ENCODE results near the gene IFNAR1. TPM values are rescaled to one million over a fixed set of nuclear protein-coding genes. Genes with fewer than 3 reads are reported as not detected.
A peak's percentile ranks its signal among the peaks of the same experiment; 100 is the strongest.

Gene IFNAR1
- polyA plus RNA-seq, 5 donors = 24.3 to 35.1 (median 34.6) TPM

GRCh38 chr21:33396951-33397350, 72.2 kb downstream of the IFNAR1 start:
- no peak for DNase-seq

- DNase-seq = no peak
Observed at GRCh38 chr21:33397717-33398116, 72.9 kb downstream of the IFNAR1 start.

- DNase-seq = no peak
Observed at GRCh38 chr21:33398361-33398760, 73.6 kb downstream of the IFNAR1 start.

GRCh38 chr21:33401630-33401992, 76.8 kb downstream of the IFNAR1 start:
- DNase-seq = no peak

GRCh38 chr21:33402001-33402979, 77.5 kb downstream of the IFNAR1 start:
- DNase-seq = peak; percentile 62 to 67

- DNase-seq = no peak
Observed at GRCh38 chr21:33403128-33403785, 78.5 kb downstream of the IFNAR1 start, which contains the start of gene IFNGR2. Gene IFNGR2 (plus strand): TSS chr21:33403413. CDS start chr21:33403544, 131 bp downstream.

- DNase-seq = no peak
Observed at GRCh38 chr21:33403786-33404585, 79.2 kb downstream of the IFNAR1 start.

- no peak for DNase-seq
Observed at GRCh38 chr21:33406493-33406892, 81.7 kb downstream of the IFNAR1 start.

Other genes starting within 250 kb of the IFNAR1 start
- 10 to 100 TPM; 15.0 to 27.4 (median 22.0) TPM for gene IFNAR2, start 95.0 kb upstream of the IFNAR1 start, polyA plus RNA-seq (ENCODE audit: insufficient read depth in 1 of 5, insufficient read length in 5 of 5, low replicate concordance in 1 of 5)
- 10 to 100 TPM; 24.0 to 30.2 (median 29.8) TPM for gene IL10RB, start 58.6 kb upstream of the IFNAR1 start, polyA plus RNA-seq (ENCODE audit: insufficient read depth in 1 of 5, insufficient read length in 5 of 5, low replicate concordance in 1 of 5)
- gene IFNGR2, start 78.4 kb downstream of the IFNAR1 start, polyA plus RNA-seq (ENCODE audit: insufficient read depth in 1 of 5, insufficient read length in 5 of 5, low replicate concordance in 1 of 5) = 10 to 100 TPM; 69.5 to 83.6 (median 75.5) TPM
- gene TMEM50B, start 155.0 kb downstream of the IFNAR1 start, polyA plus RNA-seq (ENCODE audit: insufficient read depth in 1 of 5, insufficient read length in 5 of 5, low replicate concordance in 1 of 5) = 10 to 100 TPM; 52.8 to 96.0 (median 56.1) TPM
- 1 to 10 TPM; 3.0 to 4.6 (median 3.4) TPM for gene DNAJC28, start 166.7 kb downstream of the IFNAR1 start, polyA plus RNA-seq (ENCODE audit: insufficient read depth in 1 of 5, insufficient read length in 5 of 5, low replicate concordance in 1 of 5)
- gene GART, start 217.1 kb downstream of the IFNAR1 start, polyA plus RNA-seq (ENCODE audit: insufficient read depth in 1 of 5, insufficient read length in 5 of 5, low replicate concordance in 1 of 5) = 10 to 100 TPM; 66.2 to 93.3 (median 77.4) TPM
- 100 to 1,000 TPM; 299 to 439 (median 420) TPM for gene SON, start 218.1 kb downstream of the IFNAR1 start, polyA plus RNA-seq (ENCODE audit: insufficient read depth in 1 of 5, insufficient read length in 5 of 5, low replicate concordance in 1 of 5)